ENCODE measurements around the gene OTOR. TPM values are rescaled to one million over a fixed set of nuclear protein-coding genes. Genes with fewer than 3 reads are reported as not detected.

The OTOR gene
- total and polyA plus RNA-seq, 2 of the 13 experiments (the other 11 are each of a cell fraction or from before 2014, with no cell fraction given) = not detected

DNA sequence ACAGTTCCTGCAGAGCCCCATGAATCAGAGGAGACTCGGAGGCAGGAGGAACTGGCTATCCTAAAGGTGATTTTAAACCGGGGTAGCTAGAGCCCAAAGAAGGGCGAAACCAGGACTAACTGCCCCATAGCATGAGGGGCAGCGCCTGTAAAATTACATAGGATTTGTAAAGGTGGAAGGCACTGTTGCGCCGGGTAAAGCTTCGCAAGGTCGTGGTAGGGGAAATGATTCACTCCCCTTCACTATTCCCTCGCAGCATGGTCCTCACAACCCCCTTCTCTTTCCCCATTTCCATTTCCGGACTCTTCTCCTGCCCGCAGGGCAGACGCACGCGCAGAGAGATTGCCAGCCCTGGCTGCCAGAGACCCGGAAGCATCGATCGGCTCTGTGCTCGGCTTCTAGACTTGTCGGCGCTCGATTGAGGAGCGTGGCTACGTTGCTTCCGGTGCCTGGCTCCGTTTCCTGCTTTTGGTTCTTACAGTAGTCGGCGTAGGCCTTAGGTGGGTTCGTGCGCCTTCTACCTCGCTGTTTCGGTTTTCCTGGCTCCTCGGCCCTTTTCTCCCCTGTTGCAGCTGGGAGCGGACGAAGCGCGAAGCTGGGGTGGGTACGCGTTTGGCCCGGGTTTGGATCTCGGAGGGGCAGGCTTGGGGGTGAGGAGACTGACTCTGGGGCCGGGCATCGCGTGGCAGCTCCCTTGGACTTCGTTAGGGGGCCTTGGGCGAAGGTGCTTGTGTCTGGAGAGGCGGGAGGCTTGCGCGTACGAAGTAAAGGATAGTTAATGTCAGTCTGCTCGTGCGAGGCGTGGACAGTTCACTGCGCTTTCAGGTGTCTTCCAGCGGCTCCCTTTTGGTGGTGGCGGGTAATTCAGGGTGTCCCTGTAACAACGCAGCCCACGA, 18.3 kb upstream of the OTOR start, which contains the start of gene SNRPB2 (continued):
- TF ChIP-seq, protein P1, sequence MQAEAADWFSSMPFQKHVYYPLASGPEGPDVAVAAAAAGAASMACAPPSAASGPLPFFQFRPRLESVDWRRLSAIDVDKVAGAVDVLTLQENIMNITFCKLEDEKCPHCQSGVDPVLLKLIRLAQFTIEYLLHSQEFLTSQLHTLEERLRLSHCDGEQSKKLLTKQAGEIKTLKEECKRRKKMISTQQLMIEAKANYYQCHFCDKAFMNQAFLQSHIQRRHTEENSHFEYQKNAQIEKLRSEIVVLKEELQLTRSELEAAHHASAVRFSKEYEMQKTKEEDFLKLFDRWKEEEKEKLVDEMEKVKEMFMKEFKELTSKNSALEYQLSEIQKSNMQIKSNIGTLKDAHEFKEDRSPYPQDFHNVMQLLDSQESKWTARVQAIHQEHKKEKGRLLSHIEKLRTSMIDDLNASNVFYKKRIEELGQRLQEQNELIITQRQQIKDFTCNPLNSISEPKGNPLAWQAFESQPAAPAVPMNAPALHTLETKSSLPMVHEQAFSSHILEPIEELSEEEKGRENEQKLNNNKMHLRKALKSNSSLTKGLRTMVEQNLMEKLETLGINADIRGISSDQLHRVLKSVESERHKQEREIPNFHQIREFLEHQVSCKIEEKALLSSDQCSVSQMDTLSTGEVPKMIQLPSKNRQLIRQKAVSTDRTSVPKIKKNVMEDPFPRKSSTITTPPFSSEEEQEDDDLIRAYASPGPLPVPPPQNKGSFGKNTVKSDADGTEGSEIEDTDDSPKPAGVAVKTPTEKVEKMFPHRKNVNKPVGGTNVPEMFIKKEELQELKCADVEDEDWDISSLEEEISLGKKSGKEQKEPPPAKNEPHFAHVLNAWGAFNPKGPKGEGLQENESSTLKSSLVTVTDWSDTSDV (CRISPR knock-in tag; IDR thresholded peaks at IDR 0.05) = peak; percentile 99
- TF ChIP-seq LBX2 (CRISPR knock-in tag; IDR thresholded peaks at IDR 0.05; ENCODE audit: borderline replicate concordance) (peak; percentile 98), HBP1 (CRISPR knock-in tag; IDR thresholded peaks at IDR 0.05; ENCODE audit: low read depth) (peak; percentile 97), KAT8 (CRISPR knock-in tag; IDR thresholded peaks at IDR 0.05) (peak; percentile 100), FOSL1 (CRISPR knock-in tag; IDR thresholded peaks at IDR 0.05; ENCODE audit: borderline replicate concordance) (no peak), NCOR1 (IDR thresholded peaks at IDR 0.05; ENCODE audit: borderline replicate concordance, low read length) (0 out of 2 replicates have a peak, but pooled peaks have one; percentile 43), PLSCR1 (CRISPR knock-in tag; IDR thresholded peaks at IDR 0.05; ENCODE audit: borderline replicate concordance) (peak; percentile 75; the same call in 1 of the 2 replicates), ZBTB49 (CRISPR knock-in tag; IDR thresholded peaks at IDR 0.05; ENCODE audit: borderline replicate concordance) (peak; percentile 96; the same call in 1 of the 2 replicates), TCF7L2 (IDR thresholded peaks at IDR 0.05; ENCODE audit: low read depth, low read length) (no peak), MAZ (IDR thresholded peaks at IDR 0.05; ENCODE audit: borderline replicate concordance, low read depth, low read length) (peak; percentile 44; the same call in 1 of the 2 replicates), MAZ (CRISPR knock-in tag; IDR thresholded peaks at IDR 0.05; ENCODE audit: low read depth) (peak; percentile 95)
- TF ChIP-seq, protein P2, sequence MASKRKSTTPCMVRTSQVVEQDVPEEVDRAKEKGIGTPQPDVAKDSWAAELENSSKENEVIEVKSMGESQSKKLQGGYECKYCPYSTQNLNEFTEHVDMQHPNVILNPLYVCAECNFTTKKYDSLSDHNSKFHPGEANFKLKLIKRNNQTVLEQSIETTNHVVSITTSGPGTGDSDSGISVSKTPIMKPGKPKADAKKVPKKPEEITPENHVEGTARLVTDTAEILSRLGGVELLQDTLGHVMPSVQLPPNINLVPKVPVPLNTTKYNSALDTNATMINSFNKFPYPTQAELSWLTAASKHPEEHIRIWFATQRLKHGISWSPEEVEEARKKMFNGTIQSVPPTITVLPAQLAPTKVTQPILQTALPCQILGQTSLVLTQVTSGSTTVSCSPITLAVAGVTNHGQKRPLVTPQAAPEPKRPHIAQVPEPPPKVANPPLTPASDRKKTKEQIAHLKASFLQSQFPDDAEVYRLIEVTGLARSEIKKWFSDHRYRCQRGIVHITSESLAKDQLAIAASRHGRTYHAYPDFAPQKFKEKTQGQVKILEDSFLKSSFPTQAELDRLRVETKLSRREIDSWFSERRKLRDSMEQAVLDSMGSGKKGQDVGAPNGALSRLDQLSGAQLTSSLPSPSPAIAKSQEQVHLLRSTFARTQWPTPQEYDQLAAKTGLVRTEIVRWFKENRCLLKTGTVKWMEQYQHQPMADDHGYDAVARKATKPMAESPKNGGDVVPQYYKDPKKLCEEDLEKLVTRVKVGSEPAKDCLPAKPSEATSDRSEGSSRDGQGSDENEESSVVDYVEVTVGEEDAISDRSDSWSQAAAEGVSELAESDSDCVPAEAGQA (IDR thresholded peaks at IDR 0.05; ENCODE audit: low read depth) = peak; percentile 96
- TF ChIP-seq, protein P2 (CRISPR knock-in tag; IDR thresholded peaks at IDR 0.05; ENCODE audit: borderline replicate concordance) = no peak; the same call in 1 of the 2 replicates

All from HepG2 (cell line).